HepG2 (cell line): ENCODE data around the gene UBAC1. TPM values are rescaled to one million over a fixed set of nuclear protein-coding genes. Genes with fewer than 3 reads are reported as not detected.

Source experiments
- polyA plus RNA-seq, 8 experiments: library from polyadenylated mRNA; depleted of rRNA in 3 of 8; stranded (reverse) in 7 of 8; unstranded in 1 of 8; fragments of >200 nt; fragmentation: Illumina TruSeq in 4 of 8; extraction: Trizol in 4 of 8; gene quantifications; 2 replicates each; pipeline versions ENCODE4 v1.2.1 to v1.2.3, GENCODE V29; 2011 to 2016; ENCODE audit warnings: low read depth in 4 of 8, missing spikeins in 1 of 8, mixed read lengths in 1 of 8; ENCODE audit not compliant: insufficient read depth in 1 of 8
- total RNA-seq, 5 experiments: library from RNA; depleted of rRNA; stranded (reverse); fragments of >200 nt; fragmentation: Illumina TruSeq; extraction: Trizol; gene quantifications; 2 replicates each; pipeline ENCODE4 v1.2.3, GENCODE V29; 2016; ENCODE audit warnings: low read depth in 1 of 5

The UBAC1 gene
- total and polyA plus RNA-seq, 2 of the 13 experiments (the other 11 are each of a cell fraction or from before 2014, with no cell fraction given): 32.2 to 34.1 TPM

Other genes starting within 250 kb of the UBAC1 start
- 10.2 and 12.4 TPM in 2 replicates for gene CAMSAP1, start 53.8 kb downstream of the UBAC1 start, total RNA-seq (2016; rRNA removed; fragmentation: Illumina TruSeq; extraction: Trizol)
- 3.8 and 4.1 TPM in 2 replicates for gene CAMSAP1, start 53.8 kb downstream of the UBAC1 start, polyA plus RNA-seq (2011; rRNA removed)
- 10.5 and 12.3 TPM in 2 replicates for gene NACC2, start 133.9 kb upstream of the UBAC1 start, total RNA-seq (2016; rRNA removed; fragmentation: Illumina TruSeq; extraction: Trizol)
- gene NACC2, start 133.9 kb upstream of the UBAC1 start, polyA plus RNA-seq (2011; rRNA removed): 5.9 and 6.3 TPM in 2 replicates
- 12.0 and 13.9 TPM in 2 replicates for gene TMEM250, start 157.5 kb upstream of the UBAC1 start, total RNA-seq (2016; rRNA removed; fragmentation: Illumina TruSeq; extraction: Trizol)
- 5.5 and 7.1 TPM in 2 replicates for gene TMEM250, start 157.5 kb upstream of the UBAC1 start, polyA plus RNA-seq (2011; rRNA removed)
- gene LHX3, start 243.8 kb upstream of the UBAC1 start, total RNA-seq (2016; rRNA removed; fragmentation: Illumina TruSeq; extraction: Trizol): not detected in 2 replicates
- not detected in 2 replicates for gene LHX3, start 243.8 kb upstream of the UBAC1 start, polyA plus RNA-seq (2011; rRNA removed)